ENCODE data around the gene TBX5. TPM values are rescaled to one million over a fixed set of nuclear protein-coding genes. Genes with fewer than 3 reads are reported as not detected.
"Not testable (repeated sequence)": the region's sequence is repeated elsewhere in the genome, so short reads cannot be mapped to it uniquely, and the experiment has no call there.

TBX5 gene
- total and polyA plus RNA-seq, 2 donors from 2014 or later, result not detected

- no peak overlapping the region for H3K27ac ChIP-seq (ENCODE audit: low read depth in 2 of 2, low read length in 2 of 2)
- H3K9ac ChIP-seq (ENCODE audit: low read length in 3 of 3), result no peak overlapping the region
- TF ChIP-seq CTCF (IDR thresholded peaks at IDR 0.05; ENCODE audit: borderline replicate concordance, extremely low read depth, insufficient read depth), result no peak
- no peaks in the 10 kb centered on the region for H3K36me3 ChIP-seq (ENCODE audit: control insufficient read depth in 2 of 3, insufficient read depth in 3 of 3, low read length in 3 of 3)
- intact Hi-C loops (cut with DNase I), result no loop called here
- no peaks in the 10 kb centered on the region for H3K27me3 ChIP-seq (ENCODE audit: control insufficient read depth, insufficient read depth, low read length)
- DNase-seq, result no peak
- no peak for FAIRE-seq
- H3K9me3 ChIP-seq (ENCODE audit: control insufficient read depth in 2 of 3, insufficient read depth in 1 of 3, low read length in 3 of 3), result no peaks in the 10 kb centered on the region
- peaks cover 0 to 12% (median 0%) of the 10 kb centered on the region in 3 donors for H3K4me1 ChIP-seq (ENCODE audit: control insufficient read depth in 2 of 3, insufficient read depth in 2 of 3, low read depth in 1 of 3, low read length in 3 of 3)
- H3K4me3 ChIP-seq (ENCODE audit: low read length in 3 of 3), result no peak overlapping the region
These were observed 50.4 kb downstream of the TBX5 start for GRCh38 chr12:114355389-114356088.

DNA sequence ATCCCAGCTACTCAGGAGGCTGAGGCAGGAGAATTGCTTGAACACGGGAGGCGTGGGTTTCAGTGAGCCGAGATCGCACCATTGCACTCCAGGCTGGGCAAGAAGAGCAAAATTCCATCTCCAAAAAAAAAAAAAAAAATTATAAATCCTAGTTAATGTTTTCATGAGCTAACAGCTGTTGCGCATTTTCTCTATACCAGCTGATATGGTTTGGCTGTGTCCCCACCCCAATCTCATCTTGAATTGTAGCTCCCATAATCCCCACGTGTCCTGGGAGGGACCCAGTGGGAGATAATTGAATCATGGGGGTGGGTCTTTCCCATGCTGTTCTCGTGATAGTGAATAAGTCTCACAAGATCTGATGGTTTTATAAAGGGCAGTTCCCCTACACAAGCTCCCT lies 56.7 kb downstream of the TBX5 start:
- H3K4me1 ChIP-seq (ENCODE audit: control insufficient read depth in 2 of 3, insufficient read depth in 2 of 3, low read depth in 1 of 3, low read length in 3 of 3); H3K27me3 ChIP-seq (ENCODE audit: control insufficient read depth, insufficient read depth, low read length); H3K9me3 ChIP-seq (ENCODE audit: control insufficient read depth in 2 of 3, insufficient read depth in 1 of 3, low read length in 3 of 3); FAIRE-seq; H3K36me3 ChIP-seq (ENCODE audit: control insufficient read depth in 2 of 3, insufficient read depth in 3 of 3, low read length in 3 of 3); DNase-seq; intact Hi-C loops (cut with DNase I); H3K9ac ChIP-seq (ENCODE audit: low read length in 3 of 3); H3K27ac ChIP-seq (ENCODE audit: low read depth in 2 of 2, low read length in 2 of 2); H3K4me3 ChIP-seq (ENCODE audit: low read length in 3 of 3): not testable (repeated sequence)

GRCh38 chr12:114347861-114348260 lies 58.1 kb downstream of the TBX5 start:
- TF ChIP-seq CTCF (IDR thresholded peaks at IDR 0.05; ENCODE audit: borderline replicate concordance, extremely low read depth, insufficient read depth), result no peak
- H3K4me3 ChIP-seq (ENCODE audit: low read length in 3 of 3), result no peak overlapping the region
- H3K27me3 ChIP-seq (ENCODE audit: control insufficient read depth, insufficient read depth, low read length), result no peaks in the 10 kb centered on the region
- DNase-seq, result no peak
- FAIRE-seq, result no peak
- no peaks in the 10 kb centered on the region for H3K4me1 ChIP-seq (ENCODE audit: control insufficient read depth in 2 of 3, insufficient read depth in 2 of 3, low read depth in 1 of 3, low read length in 3 of 3)
- no peak overlapping the region for H3K9ac ChIP-seq (ENCODE audit: low read length in 3 of 3)
- H3K36me3 ChIP-seq (ENCODE audit: control insufficient read depth in 2 of 3, insufficient read depth in 3 of 3, low read length in 3 of 3), result no peaks in the 10 kb centered on the region
- intact Hi-C loops (cut with DNase I), result no loop called here
- no peak overlapping the region for H3K27ac ChIP-seq (ENCODE audit: low read depth in 2 of 2, low read length in 2 of 2)
- H3K9me3 ChIP-seq (ENCODE audit: control insufficient read depth in 2 of 3, insufficient read depth in 1 of 3, low read length in 3 of 3), result no peaks in the 10 kb centered on the region

- H3K9me3 ChIP-seq (ENCODE audit: control insufficient read depth in 2 of 3, insufficient read depth in 1 of 3, low read length in 3 of 3), result peaks cover 0 to 2% (median 0%) of the 10 kb centered on the region in 3 donors
- H3K9ac ChIP-seq (ENCODE audit: low read length in 3 of 3), result no peak overlapping the region
- H3K4me1 ChIP-seq (ENCODE audit: control insufficient read depth in 2 of 3, insufficient read depth in 2 of 3, low read depth in 1 of 3, low read length in 3 of 3), result no peaks in the 10 kb centered on the region
- no peaks in the 10 kb centered on the region for H3K27me3 ChIP-seq (ENCODE audit: control insufficient read depth, insufficient read depth, low read length)
- H3K27ac ChIP-seq (ENCODE audit: low read depth in 2 of 2, low read length in 2 of 2), result no peak overlapping the region
- intact Hi-C loops (cut with DNase I), result no loop called here
- no peak overlapping the region for H3K4me3 ChIP-seq (ENCODE audit: low read length in 3 of 3)
- DNase-seq (no peak), FAIRE-seq (no peak)
- H3K36me3 ChIP-seq (ENCODE audit: control insufficient read depth in 2 of 3, insufficient read depth in 3 of 3, low read length in 3 of 3), result no peaks in the 10 kb centered on the region
- no peak for TF ChIP-seq CTCF (IDR thresholded peaks at IDR 0.05; ENCODE audit: borderline replicate concordance, extremely low read depth, insufficient read depth)
These were observed 61.1 kb downstream of the TBX5 start for GRCh38 chr12:114344831-114345230.
